Neural progenitor cell (in vitro differentiated cells): ENCODE results near the gene CNTD1. TPM values are rescaled to one million over a fixed set of nuclear protein-coding genes. Genes with fewer than 3 reads are reported as not detected.

ENCODE experiments used
- DNase-seq: peaks from one replicate; pipeline ENCODE4 v3.0.0-alpha.2; 2016; ENCODE audit warnings: low spot score
- H2AFZ ChIP-seq: fragments of 200-600 bp; sonication (generic); replicated peaks from 2 replicates; pipeline ENCODE4 v1.6.1; 2016; ENCODE audit warnings: antibody characterized with exemption
- H3F3A ChIP-seq: fragments of 200-600 bp; sonication (generic); 2 replicates; pipeline ENCODE4 v1.6.1; 2016; ENCODE audit warnings: antibody characterized with exemption, low read depth
- H3K27ac ChIP-seq: fragments of 200-600 bp; sonication (generic); 2 replicates; pipeline ENCODE4 v1.5.1; 2016; ENCODE audit warnings: mild to moderate bottlenecking
- H3K27me3 ChIP-seq: fragments of 200-600 bp; sonication (generic); 2 replicates; pipeline ENCODE4 v1.6.1; 2016; ENCODE audit warnings: mild to moderate bottlenecking, moderate library complexity
- H3K36me3 ChIP-seq: fragments of 200-600 bp; sonication (generic); 2 replicates; pipeline ENCODE4 v1.5.1; 2016
- H3K4me1 ChIP-seq: fragments of 200-600 bp; sonication (generic); 2 replicates; pipeline ENCODE4 v1.6.1; 2016; ENCODE audit warnings: mixed run types
- H3K4me2 ChIP-seq: fragments of 200-600 bp; sonication (generic); 2 replicates; pipeline ENCODE4 v1.6.1; 2016
- H3K4me3 ChIP-seq: fragments of 200-600 bp; sonication (generic); 2 replicates; pipeline ENCODE4 v1.5.1; 2016
- H3K79me2 ChIP-seq: fragments of 200-600 bp; sonication (generic); 2 replicates; pipeline ENCODE4 v1.6.1; 2016; ENCODE audit warnings: low read depth
- H3K9ac ChIP-seq: fragments of 200-600 bp; sonication (generic); 2 replicates; pipeline ENCODE4 v1.6.1; 2016
- H3K9me3 ChIP-seq: fragments of 200-600 bp; sonication (generic); 2 replicates; pipeline ENCODE4 v1.5.1; 2016; ENCODE audit warnings: low read depth
- H4K20me1 ChIP-seq: fragments of 200-600 bp; sonication (generic); 2 replicates; pipeline ENCODE4 v1.6.1; 2016; ENCODE audit warnings: low read depth
- H3K27ac Mint-ChIP-seq: 3 replicates; pipeline ENCODE4 v1.8.0; 2021; ENCODE audit warnings: mixed read lengths
- H3K27me3 Mint-ChIP-seq: 2 replicates; pipeline ENCODE4 v1.8.0; 2022; ENCODE audit warnings: low read depth, mild to moderate bottlenecking, inconsistent platforms, moderate library complexity, mixed read lengths; ENCODE audit not compliant: insufficient read depth
- H3K36me3 Mint-ChIP-seq: 3 replicates; pipeline ENCODE4 v1.8.0; 2021; ENCODE audit warnings: mixed read lengths
- H3K4me1 Mint-ChIP-seq: 3 replicates; pipeline ENCODE4 v1.8.0; 2021; ENCODE audit warnings: mixed read lengths
- H3K4me3 Mint-ChIP-seq: 3 replicates; pipeline ENCODE4 v1.8.0; 2021; ENCODE audit warnings: mild to moderate bottlenecking, moderate library complexity, mixed read lengths
- H3K9me3 Mint-ChIP-seq: 3 replicates; pipeline ENCODE4 v1.8.0; 2020; ENCODE audit warnings: mixed read lengths
- CTCF ChIP-seq: fragments of 200-600 bp; sonication (generic); IDR thresholded peaks from 2 replicates; pipeline ENCODE4 v1.5.1; 2017; ENCODE audit warnings: antibody characterized with exemption, mild to moderate bottlenecking
- EZH2 ChIP-seq: fragments of 200-600 bp; sonication (generic); IDR thresholded peaks from 2 replicates; pipeline ENCODE4 v1.6.1; 2017; ENCODE audit warnings: antibody characterized with exemption, mild to moderate bottlenecking, moderate library complexity
- EZH2phosphoT487 ChIP-seq: fragments of 200-600 bp; sonication (generic); IDR thresholded peaks from 2 replicates; pipeline ENCODE4 v1.6.1; 2017; ENCODE audit warnings: antibody characterized with exemption
- total RNA-seq: library from RNA; depleted of rRNA; stranded (reverse); fragments of >200 nt; gene quantifications from 2 replicates; pipeline ENCODE4 v1.2.3, GENCODE V29; 2015; ENCODE audit warnings: low replicate concordance

The CNTD1 gene
- total RNA-seq, 1 donor from 2014 or later, result not detected

- TF ChIP-seq CTCF (no peak), EZH2 (no peak), EZH2phosphoT487 (no peak)
- Mint-ChIP-seq H3K9me3 (no peaks in the 10 kb centered on the region), H3K36me3 (peaks cover 1% of the 10 kb centered on the region), H3K4me1 (peaks cover 12% of the 10 kb centered on the region), H3K27ac (no peak overlapping the region), H3K4me3 (no peak overlapping the region), H3K27me3 (peaks cover 22% of the 10 kb centered on the region)
- H3K4me1 ChIP-seq, result no peaks in the 10 kb centered on the region
- peaks cover 18% of the 10 kb centered on the region for H4K20me1 ChIP-seq
- H3K79me2 ChIP-seq, result no peaks in the 10 kb centered on the region
- DNase-seq, result no peak
- no peak overlapping the region for H3K27ac ChIP-seq
- H3K4me3 ChIP-seq, result no peak overlapping the region
- H3K9ac ChIP-seq, result no peak overlapping the region
- H2AFZ ChIP-seq, result no peak overlapping the region
- H3K27me3 ChIP-seq, result peaks cover 46% of the 10 kb centered on the region
- no peaks in the 10 kb centered on the region for H3K36me3 ChIP-seq
- H3K9me3 ChIP-seq, result no peaks in the 10 kb centered on the region
- peaks cover 22% of the 10 kb centered on the region for H3F3A ChIP-seq
- no peak overlapping the region for H3K4me2 ChIP-seq
Measured at GRCh38 chr17:42783062-42783790, 15.4 kb upstream of the CNTD1 start.

- Mint-ChIP-seq H3K27me3 (peaks cover 21% of the 10 kb centered on the region), H3K27ac (no peak overlapping the region), H3K4me3 (no peak overlapping the region), H3K9me3 (no peaks in the 10 kb centered on the region), H3K36me3 (no peaks in the 10 kb centered on the region), H3K4me1 (peaks cover 12% of the 10 kb centered on the region)
- H3K9ac ChIP-seq, result no peak overlapping the region
- no peaks in the 10 kb centered on the region for H3K36me3 ChIP-seq
- no peak overlapping the region for H3K27ac ChIP-seq
- H3F3A ChIP-seq, result peaks cover 19% of the 10 kb centered on the region
- no peak overlapping the region for H3K4me3 ChIP-seq
- no peak for DNase-seq
- peaks cover 13% of the 10 kb centered on the region for H4K20me1 ChIP-seq
- no peaks in the 10 kb centered on the region for H3K9me3 ChIP-seq
- no peaks in the 10 kb centered on the region for H3K79me2 ChIP-seq
- no peak overlapping the region for H3K4me2 ChIP-seq
- H3K27me3 ChIP-seq, result peaks cover 46% of the 10 kb centered on the region
- H2AFZ ChIP-seq, result no peak overlapping the region
- no peak for TF ChIP-seq EZH2phosphoT487
- TF ChIP-seq CTCF, result no peak
- no peaks in the 10 kb centered on the region for H3K4me1 ChIP-seq
Measured at GRCh38 chr17:42783791-42784138, 14.9 kb upstream of the CNTD1 start.

GRCh38 chr17:42784409-42784808 lies 14.3 kb upstream of the CNTD1 start:
- Histone ChIP-seq H3K9me3 (no peaks in the 10 kb centered on the region), H3K27me3 (peaks cover 46% of the 10 kb centered on the region), H3F3A (peaks cover 13% of the 10 kb centered on the region), H3K36me3 (no peaks in the 10 kb centered on the region), H4K20me1 (peaks cover 8% of the 10 kb centered on the region), H2AFZ (no peak overlapping the region), H3K9ac (no peak overlapping the region), H3K79me2 (no peaks in the 10 kb centered on the region), H3K4me2 (no peak overlapping the region), H3K4me3 (no peak overlapping the region), H3K27ac (no peak overlapping the region), H3K4me1 (no peaks in the 10 kb centered on the region)
- H3K9me3 Mint-ChIP-seq, result no peaks in the 10 kb centered on the region
- peaks cover 20% of the 10 kb centered on the region for H3K27me3 Mint-ChIP-seq
- no peaks in the 10 kb centered on the region for H3K36me3 Mint-ChIP-seq
- DNase-seq, result no peak
- TF ChIP-seq EZH2phosphoT487 (no peak), EZH2 (no peak), CTCF (no peak)
- no peak overlapping the region for H3K4me3 Mint-ChIP-seq
- H3K4me1 Mint-ChIP-seq, result peaks cover 11% of the 10 kb centered on the region
- H3K27ac Mint-ChIP-seq, result no peak overlapping the region
